Endothelial cell of hepatic sinusoid (primary cell): Measurements from ENCODE around the gene IL17REL.

Source experiments
- in situ Hi-C: cut with HindIII; loops from 2 replicates; pipeline ENCODE4 v1.10.0; 2017; ENCODE audit warnings: low sequenced_read_pairs

IL17REL gene

GRCh38 chr22:50012211-50013181 lies at the start of gene IL17REL:
Gene IL17REL, minus strand, starts transcription at chr22:50012765. Its CDS starts 119 bp downstream, at chr22:50012646.
- in situ Hi-C loops, result no loop called here

DNA sequence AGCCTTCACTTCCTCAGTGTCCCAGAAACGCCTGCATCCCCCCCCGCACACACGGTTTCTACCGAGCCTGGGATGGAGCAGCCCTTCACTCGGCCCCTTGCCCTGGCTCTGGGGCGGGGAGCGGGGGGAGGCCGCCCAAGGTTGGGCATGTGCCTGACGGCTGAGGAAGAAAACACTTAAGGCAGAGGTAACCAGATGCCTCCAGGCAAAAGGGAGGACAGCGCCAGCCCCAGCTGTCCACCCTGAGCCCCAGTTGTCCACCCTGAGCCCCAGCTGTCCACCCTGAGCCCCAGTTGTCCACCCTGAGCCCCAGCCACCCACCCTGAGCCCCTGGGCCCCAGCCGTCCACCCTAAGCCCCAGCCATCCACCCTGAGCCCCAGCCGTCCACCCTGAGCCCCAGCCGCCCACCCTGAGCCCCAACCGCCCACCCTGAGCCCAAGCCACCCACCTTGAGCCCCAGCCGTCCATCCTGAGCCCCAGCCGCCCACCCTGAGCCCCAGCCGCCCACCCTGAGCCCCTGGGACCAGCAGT lies 49.3 kb upstream of the IL17REL start:
- in situ Hi-C loops, result no loop called here

- in situ Hi-C loops, result no loop called here
Observed at GRCh38 chr22:50061141-50061823, 48.7 kb upstream of the IL17REL start.

DNA sequence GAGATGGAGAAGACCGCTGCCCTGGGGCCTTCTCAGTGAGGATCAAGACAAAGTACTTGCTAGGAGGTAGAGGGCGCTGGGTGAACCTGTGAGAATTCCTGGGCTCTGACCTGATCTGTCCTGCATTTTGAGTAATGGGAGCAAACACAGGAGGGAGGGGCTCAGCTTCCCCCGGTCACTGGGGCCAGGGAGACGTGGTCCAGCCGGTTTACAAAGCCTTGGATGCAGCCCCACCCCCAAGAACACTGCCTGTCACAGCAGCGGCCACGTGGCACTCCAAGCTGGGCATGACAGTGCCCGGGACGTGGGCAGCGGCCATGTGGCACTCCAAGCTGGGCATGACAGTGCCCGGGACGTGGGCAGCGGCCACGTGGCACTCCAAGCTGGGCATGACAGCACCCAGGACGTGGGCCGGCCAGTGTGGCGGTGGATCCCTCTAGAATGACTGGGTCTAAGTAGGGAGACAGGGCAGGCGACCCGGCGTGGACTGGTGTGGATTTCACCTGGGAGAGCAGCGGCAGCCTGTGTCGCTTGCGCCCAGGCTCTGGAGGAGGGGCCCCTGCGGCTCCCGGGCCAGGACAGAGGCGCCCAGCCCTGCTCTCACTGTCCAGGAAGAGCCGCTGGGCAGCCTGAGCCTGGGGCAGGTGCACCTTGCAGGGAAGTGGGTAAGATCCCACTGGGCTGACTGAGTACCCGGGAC lies 48.0 kb upstream of the IL17REL start:
- in situ Hi-C loops, result no loop called here

DNA sequence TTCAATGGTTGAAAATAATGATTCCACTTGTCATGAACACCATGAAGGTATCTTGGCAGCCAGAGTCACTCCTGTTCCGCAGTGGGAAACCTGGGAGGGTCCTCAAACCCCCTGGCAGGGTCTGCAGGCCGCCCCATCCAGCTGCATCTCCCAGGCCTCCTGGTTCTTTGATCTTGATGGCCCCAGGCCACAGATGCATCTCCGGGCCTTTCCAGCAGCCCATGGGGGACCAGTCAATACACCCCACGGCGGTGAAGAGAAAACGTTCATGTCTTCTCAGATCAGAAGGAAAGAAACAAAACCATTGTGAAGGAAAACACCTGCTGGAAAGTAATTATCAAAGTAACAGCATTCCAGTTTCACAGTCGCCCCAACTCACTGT lies 47.3 kb upstream of the IL17REL start:
- in situ Hi-C loops, result no loop called here

- in situ Hi-C loops, result no loop called here
Observed at GRCh38 chr22:50058906-50059880, 46.6 kb upstream of the IL17REL start.

DNA sequence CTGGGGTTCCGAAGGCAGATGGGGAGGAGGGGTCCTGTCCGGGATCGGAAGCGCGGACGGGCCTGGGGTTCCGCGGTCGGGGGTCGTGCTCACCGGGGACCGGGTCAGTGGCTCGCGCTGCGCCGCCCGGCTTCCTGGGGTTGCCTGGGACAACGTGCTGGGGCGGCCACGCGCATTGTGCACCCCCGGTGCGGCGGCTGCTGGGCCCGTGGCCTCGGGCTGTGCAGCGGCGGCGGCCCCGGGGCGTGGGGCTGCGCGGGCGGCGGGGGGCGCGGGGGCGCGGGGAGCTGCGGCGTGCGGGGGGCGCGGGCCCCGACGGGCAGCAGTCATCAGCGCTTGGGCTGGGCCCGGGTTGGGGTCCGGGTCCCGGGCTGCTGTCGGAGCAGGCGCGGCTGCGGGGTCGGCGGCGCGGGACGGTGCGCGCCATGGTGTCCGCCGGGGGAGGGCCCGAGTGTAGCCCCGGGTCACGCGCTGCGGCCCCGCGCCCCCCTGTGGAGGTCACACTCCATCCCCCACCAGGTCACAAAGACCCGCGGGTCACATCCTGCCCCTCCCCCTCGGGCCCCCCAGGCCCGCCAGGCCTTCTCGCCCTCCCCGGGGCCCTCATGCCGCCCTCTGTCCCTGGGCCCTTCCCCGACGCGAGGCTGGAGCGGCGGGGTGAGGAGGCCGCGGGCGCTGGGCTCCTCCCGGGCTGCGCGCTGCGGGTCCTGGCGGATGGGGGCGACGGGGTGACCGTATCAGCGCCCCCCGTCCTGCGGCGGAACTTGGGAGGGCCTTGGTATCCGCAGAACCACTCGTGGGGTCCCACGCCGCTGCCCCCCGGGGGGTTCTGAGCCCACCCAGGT lies 45.7 kb upstream of the IL17REL start, which contains the start of gene TTLL8:
TTLL8 (minus strand) TSS at position 238 of the 845 bp plus-strand sequence.
- in situ Hi-C loops, result no loop called here

GRCh38 chr22:50057278-50058060 lies 44.9 kb upstream of the IL17REL start:
- in situ Hi-C loops, result no loop called here

DNA sequence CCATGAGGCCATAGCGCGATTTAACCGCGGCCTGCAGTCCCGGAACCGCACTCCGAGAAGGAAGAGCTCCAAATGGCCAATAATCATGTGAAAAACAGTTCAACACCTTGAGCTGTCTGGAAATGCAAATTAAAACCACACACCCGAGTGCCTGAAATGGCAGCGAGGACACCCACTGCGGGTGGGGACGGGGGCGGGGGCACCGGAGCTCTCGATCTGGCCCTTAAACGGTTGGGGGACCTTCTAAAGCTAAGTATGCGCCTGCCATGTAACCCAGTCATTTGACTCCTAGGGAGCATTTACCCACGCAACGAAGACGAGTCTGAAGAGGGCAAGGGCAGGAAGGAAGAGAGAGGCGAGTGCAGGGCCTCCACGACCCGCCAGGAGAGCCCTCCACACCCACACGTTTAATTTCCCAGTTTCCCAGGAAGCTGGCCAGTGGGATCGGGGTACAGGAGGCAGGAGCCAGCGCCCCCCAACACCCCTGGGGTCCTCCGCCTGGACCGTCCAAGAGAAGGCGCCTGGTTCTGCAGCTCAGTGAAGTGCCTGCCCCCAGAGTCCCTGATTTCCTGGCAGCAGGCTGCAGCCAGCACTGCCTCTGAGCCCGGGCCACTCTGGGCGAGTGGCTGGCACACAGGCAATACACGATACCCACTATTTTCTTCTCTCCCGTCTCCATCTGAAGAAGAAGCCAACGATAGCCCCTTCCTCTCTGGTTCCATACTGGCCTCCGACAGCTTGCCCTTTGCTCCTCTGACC lies 43.8 kb upstream of the IL17REL start:
- in situ Hi-C loops, result no loop called here

- in situ Hi-C loops, result no loop called here
Observed at GRCh38 chr22:50053861-50054260, 41.3 kb upstream of the IL17REL start.

GRCh38 chr22:50051930-50052329 lies 39.4 kb upstream of the IL17REL start:
- in situ Hi-C loops, result no loop called here

DNA sequence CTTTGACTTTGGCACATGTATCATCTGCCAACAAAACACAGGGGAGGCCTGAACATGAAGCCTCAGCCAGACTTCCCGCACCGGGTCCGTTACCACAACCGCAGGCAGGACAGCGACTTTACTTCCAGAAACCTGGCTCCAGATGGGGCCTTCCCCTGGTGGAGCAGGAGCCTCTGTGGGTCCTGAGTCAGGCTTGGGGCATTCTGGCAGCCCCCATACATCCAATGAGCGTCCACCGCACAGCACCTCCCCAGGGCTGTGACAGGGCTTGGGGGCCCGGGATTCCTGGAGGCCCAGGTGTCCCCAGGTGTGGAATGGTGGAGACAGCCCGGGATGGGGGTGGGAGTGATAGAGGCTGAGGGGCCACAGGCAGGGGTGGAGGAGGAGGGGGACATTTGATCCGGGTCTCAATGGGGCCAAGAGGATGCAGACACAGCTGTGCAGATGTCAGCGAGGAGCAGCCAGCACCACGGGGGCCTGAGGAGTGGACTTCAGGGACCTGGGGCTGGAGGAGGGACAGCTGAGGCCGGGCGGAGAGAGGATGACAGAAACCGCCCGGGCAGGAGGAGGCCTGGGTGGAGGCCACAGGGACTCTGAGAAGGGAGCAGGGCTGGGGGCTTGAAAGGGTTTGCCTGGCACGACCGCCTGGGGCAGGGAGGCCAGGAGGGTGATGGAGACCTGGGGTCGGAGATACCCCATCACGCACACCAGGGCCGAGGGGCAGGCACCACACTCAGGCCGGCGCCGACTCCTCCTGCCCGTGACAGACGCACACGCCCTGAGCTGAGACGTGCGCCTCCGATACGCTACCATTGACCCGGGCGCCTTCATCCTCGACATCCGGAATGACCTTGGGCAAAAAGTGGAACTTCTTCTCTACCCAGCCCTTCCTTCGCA lies 37.0 kb upstream of the IL17REL start:
- in situ Hi-C loops, result no loop called here

GRCh38 chr22:50048836-50049235 lies 36.3 kb upstream of the IL17REL start:
- in situ Hi-C loops, result no loop called here

GRCh38 chr22:50048061-50048765 lies 35.6 kb upstream of the IL17REL start:
- in situ Hi-C loops, result no loop called here

DNA sequence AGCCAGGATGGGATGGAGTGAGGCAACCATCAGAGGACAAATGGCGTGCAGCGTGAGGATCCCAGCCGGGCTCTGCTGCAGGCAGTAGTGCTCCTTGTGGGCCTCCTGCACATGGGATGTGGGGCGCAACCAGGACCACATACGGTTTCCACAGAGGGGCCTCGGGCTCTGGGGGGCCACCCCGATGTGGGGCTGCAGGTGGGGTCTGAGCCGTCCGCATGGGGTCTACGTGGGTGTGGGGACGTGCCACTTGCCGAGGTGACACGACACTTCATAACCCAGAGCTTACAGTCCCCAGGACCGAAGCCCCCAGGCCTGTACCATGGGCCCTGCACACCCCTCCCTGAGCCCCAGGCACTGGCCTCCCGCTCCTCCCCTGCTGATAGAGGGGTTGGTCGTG lies 34.8 kb upstream of the IL17REL start:
- in situ Hi-C loops, result no loop called here
